Lower lobe of right lung (tissue), 2 donors: ENCODE measurements around the gene CTCF. TPM values are rescaled to one million over a fixed set of nuclear protein-coding genes. Genes with fewer than 3 reads are reported as not detected.

Experiments used
- ATAC-seq, 2 donors: fragments of 200-7000 bp; cut with Tn5 transposase; one replicate each; pipeline ENCODE4 v1.9.1; 2020 to 2022; ENCODE audit warnings: mild to moderate bottlenecking in 2 of 2, moderate library complexity in 2 of 2
- DNase-seq: peaks from one replicate; pipeline ENCODE4 v3.0.0-alpha.2; 2020
- H3K27ac ChIP-seq: fragments of 200-600 bp; one replicate; pipeline ENCODE4 v1.8.0; 2022
- H3K27me3 ChIP-seq: fragments of 200-600 bp; one replicate; pipeline ENCODE4 v1.8.0; 2022; ENCODE audit warnings: low read depth
- H3K36me3 ChIP-seq: fragments of 200-600 bp; one replicate; pipeline ENCODE4 v1.8.0; 2022; ENCODE audit warnings: mild to moderate bottlenecking
- H3K4me1 ChIP-seq: fragments of 200-600 bp; one replicate; pipeline ENCODE4 v1.8.0; 2022
- H3K4me3 ChIP-seq: fragments of 200-600 bp; one replicate; pipeline ENCODE4 v1.8.0; 2022; ENCODE audit warnings: mild to moderate bottlenecking
- H3K9me3 ChIP-seq: fragments of 200-600 bp; one replicate; pipeline ENCODE4 v1.8.0; 2022
- CTCF ChIP-seq: fragments of 200-600 bp; IDR thresholded peaks from one replicate; pipeline ENCODE4 v1.8.0; 2022; ENCODE audit warnings: antibody characterized with exemption, mild to moderate bottlenecking
- intact Hi-C: fragments of 100-400 bp; cut with DNase I; formaldehyde crosslinking; loops from one replicate; pipeline ENCODE4 v1.11.0; 2022
- total RNA-seq: library from RNA; stranded (reverse); fragmentation: NEBNext Ultra II Directional; extraction: Animal tissue kit (Norgen Biotek cat#: 25700); gene quantifications from one replicate; pipeline ENCODE4 v1.2.1, GENCODE V29; 2021
- donor health status: DM: no; HTN: yes; CAD: no; lungs with severe emphysema.

CTCF gene
- total RNA-seq, 1 donor from 2014 or later: 36.2 TPM

GRCh38 chr16:67661886-67662652 lies 99.7 kb downstream of the CTCF start:
- no peak overlapping the region for H3K4me3 ChIP-seq
- H3K4me1 ChIP-seq: peaks cover 36% of the 10 kb centered on the region
- intact Hi-C loops: no loop called here
- no peak for ATAC-seq
- TF ChIP-seq CTCF: no peak
- H3K27me3 ChIP-seq: no peaks in the 10 kb centered on the region
- DNase-seq: no peak
- H3K27ac ChIP-seq: no peak overlapping the region
- H3K36me3 ChIP-seq: peaks cover 29% of the 10 kb centered on the region
- H3K9me3 ChIP-seq: no peaks in the 10 kb centered on the region

- H3K4me3 ChIP-seq: no peak overlapping the region
- no peaks in the 10 kb centered on the region for H3K27me3 ChIP-seq
- H3K9me3 ChIP-seq: no peaks in the 10 kb centered on the region
- no peak for TF ChIP-seq CTCF
- peaks cover 23% of the 10 kb centered on the region for H3K36me3 ChIP-seq
- ATAC-seq: no peak
- no peak overlapping the region for H3K27ac ChIP-seq
- no peak for DNase-seq
- intact Hi-C loops: no loop called here
- H3K4me1 ChIP-seq: peaks cover 42% of the 10 kb centered on the region
Measured at GRCh38 chr16:67662653-67663010, 100.3 kb downstream of the CTCF start.

GRCh38 chr16:67663151-67663876 lies 101.0 kb downstream of the CTCF start:
- peaks cover 17% of the 10 kb centered on the region for H3K36me3 ChIP-seq
- peaks cover 48% of the 10 kb centered on the region for H3K4me1 ChIP-seq
- no peak for TF ChIP-seq CTCF
- no peaks in the 10 kb centered on the region for H3K27me3 ChIP-seq
- H3K27ac ChIP-seq: no peak overlapping the region
- no peak overlapping the region for H3K4me3 ChIP-seq
- no peak for DNase-seq
- intact Hi-C loops: no loop called here
- no peak for ATAC-seq
- no peaks in the 10 kb centered on the region for H3K9me3 ChIP-seq

GRCh38 chr16:67663877-67664222 lies 101.5 kb downstream of the CTCF start:
- Histone ChIP-seq H3K27ac (no peak overlapping the region), H3K27me3 (no peaks in the 10 kb centered on the region), H3K9me3 (no peaks in the 10 kb centered on the region), H3K36me3 (peaks cover 17% of the 10 kb centered on the region), H3K4me1 (peaks cover 51% of the 10 kb centered on the region), H3K4me3 (no peak overlapping the region)
- no peak for ATAC-seq
- intact Hi-C loops: no loop called here
- TF ChIP-seq CTCF: no peak
- DNase-seq: no peak

- peaks cover 48% of the 10 kb centered on the region for H3K4me1 ChIP-seq
Measured at GRCh38 chr16:67664258-67664657, 101.9 kb downstream of the CTCF start.

More at GRCh38 chr16:67664258-67664657, 101.9 kb downstream of the CTCF start:
- TF ChIP-seq CTCF: no peak
- no peaks in the 10 kb centered on the region for H3K27me3 ChIP-seq
- intact Hi-C loops: no loop called here
- peaks cover 17% of the 10 kb centered on the region for H3K36me3 ChIP-seq
- H3K27ac ChIP-seq: no peak overlapping the region
- DNase-seq (no peak), ATAC-seq (no peak)
- no peak overlapping the region for H3K4me3 ChIP-seq
- H3K9me3 ChIP-seq: no peaks in the 10 kb centered on the region
